ENCODE data around the gene SLC39A11.

Gene SLC39A11

DNA sequence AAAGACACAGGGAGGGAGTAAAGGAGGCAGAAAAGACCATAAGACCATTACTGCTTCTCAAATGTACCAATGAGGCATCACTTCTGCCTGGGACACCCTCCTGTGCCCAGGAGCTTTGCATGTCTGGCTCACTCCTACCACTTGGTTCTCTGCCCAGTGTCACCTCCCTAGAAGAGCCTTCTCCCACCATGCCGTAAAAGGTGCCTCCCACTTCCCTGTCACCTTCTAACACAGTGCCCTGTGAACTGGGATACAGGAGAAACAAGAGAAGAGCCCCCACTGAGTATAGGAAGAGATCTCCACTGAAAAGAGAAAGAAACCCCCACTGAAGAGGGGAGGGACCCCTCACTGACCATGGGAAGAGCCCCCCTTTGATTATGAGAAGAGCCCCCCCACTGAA, 486.9 kb downstream of the SLC39A11 start:
- no peak for DNase-seq

DNA sequence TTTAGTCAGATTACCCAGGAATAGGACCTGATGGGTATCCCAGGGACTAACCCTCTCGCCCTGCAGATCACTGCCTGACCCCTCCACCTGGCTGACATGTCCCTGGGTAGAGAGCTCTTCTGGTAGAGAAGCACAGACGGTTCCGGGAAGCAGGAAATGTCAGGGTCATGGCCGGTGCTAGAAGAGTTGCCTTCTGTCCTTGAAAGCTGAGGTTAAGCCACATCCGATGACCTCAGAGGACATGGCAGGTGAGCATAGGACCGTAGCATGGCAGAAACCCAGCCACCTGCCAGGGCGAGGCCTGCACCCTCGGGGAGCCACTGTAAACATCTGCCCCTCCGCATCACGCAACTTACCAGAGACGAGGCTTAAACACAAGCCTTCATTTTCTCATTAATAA, 488.0 kb downstream of the SLC39A11 start:
- no peak for DNase-seq

DNA sequence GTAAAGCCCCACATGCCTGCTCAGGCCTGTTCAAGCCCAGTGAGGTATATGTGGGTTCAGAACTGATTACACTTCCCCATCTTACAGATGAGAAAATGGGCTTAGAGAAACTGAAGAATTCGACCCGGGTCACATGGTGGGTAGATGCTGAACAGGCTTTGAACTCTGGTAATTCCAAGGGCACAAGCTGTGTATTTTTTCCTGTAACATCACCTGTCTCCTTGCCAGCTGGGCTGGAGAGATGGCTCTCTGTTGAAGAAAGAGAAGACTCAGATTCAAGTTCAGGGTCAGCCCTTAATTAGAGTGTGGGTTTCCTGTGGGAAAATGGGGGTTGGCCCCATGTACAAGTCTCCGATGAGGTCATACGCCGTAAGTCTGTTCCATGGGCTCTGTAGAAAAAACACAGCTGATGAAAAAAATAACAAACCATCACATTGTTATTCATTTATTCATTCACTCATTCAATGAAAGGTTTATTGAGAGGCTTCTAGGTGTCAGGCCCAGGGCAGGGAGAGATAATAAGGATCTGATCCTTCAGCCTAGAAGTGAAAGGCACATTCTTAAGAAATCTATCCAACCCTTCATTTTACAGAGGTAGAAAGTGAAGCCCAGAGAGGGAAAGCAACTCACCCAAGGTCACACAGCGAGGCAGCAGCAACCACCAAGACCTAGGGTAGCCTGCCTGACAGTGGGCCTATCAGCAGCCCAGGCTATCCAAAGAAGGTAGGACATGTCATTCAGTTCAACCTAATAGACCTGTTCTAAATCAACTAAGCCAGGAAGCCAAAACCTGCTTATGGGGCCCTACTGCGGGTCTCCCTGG, 488.9 kb downstream of the SLC39A11 start:
- no peak for DNase-seq

GRCh38 chr17:72602517-72603419, 489.7 kb downstream of the SLC39A11 start:
- DNase-seq = no peak

GRCh38 chr17:72600934-72601333, 491.6 kb downstream of the SLC39A11 start:
- no peak for DNase-seq

DNA sequence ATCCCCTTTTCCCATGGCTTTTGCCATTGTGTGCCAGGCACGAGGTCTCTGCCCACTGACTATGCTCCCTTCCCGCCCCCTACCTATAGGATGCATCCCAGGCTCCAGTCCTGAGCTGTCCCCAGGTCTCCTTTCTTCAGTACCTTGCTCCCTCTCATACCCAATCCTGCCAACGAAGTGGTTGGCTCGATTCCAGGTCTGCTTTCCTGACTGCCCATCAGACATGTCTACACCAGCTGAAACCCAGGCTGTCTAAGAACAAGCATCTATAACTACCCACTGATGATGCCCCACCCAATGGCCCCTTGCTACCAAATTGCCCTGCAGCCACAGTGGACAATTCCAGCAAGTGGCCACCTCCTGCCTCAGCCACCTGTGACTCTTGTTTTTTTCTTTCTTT, 492.6 kb downstream of the SLC39A11 start:
- no peak for DNase-seq

- DNase-seq = no peak
These were observed 493.8 kb downstream of the SLC39A11 start for GRCh38 chr17:72598695-72599094.

DNA sequence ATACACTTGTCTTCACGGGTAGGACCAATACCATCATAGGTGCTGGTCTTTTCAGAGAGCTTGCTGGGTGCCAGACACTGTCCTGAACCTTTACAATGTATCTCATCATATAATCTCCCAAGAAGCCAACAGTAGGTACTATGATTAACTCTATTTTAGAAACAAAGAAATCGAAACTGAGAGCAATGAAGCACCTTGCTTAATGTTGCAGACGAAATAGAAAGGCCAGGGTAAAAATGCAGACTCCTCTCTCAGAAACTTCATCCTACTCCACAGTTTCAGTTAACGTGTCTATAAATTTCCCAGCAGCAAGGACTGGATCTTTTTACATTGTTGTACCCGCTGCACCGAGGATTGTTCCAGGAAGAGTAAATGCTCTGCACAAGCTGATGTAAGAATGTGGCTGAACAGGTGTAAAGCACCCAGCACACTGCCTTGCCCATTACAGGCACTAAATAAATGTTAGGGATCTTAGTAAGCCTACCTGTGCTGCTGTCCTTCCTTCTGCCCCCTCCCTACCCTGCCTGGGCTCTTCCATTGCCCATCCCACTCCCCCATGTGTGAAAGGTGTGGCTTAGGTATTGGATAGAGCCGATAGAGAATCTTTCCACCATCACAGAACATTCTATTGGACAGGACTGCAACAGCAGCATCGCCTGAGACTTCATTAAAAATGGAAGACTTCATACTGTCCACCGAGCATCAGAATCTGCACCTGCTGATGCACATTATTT, 495.0 kb downstream of the SLC39A11 start:
- DNase-seq = no peak
